Activated naive CD8-positive, alpha-beta T cell treated with anti-CD3 and anti-CD28 coated beads, Interleukin-2, amount 10 ng/mL, durations not matched to agents 7 days and 5 days (primary cell): Measurements from ENCODE around the gene IFI27L1. TPM values are rescaled to one million over a fixed set of nuclear protein-coding genes. Genes with fewer than 3 reads are reported as not detected.
A peak's percentile ranks its signal among the peaks of the same experiment; 100 is the strongest.

ENCODE experiments used
- ATAC-seq: fragments of 150-1000 bp; cut with Tn5 transposase; one replicate; pipeline ENCODE4 v1.10.0; 2021; ENCODE audit warnings: low read depth, moderate library complexity
- POLR2A ChIA-PET: fragments of 350-600 bp; sonication (Branson Sonifier 250); formaldehyde crosslinking; loops from one replicate; lab custom pipeline; 2021; ENCODE audit warnings: antibody characterized with exemption; lab: Charles Lee
- DNase-seq: peaks from one replicate; pipeline ENCODE4 v3.0.0; 2021
- H3K27ac Mint-ChIP-seq: one replicate; pipeline ENCODE4 v1.8.0; 2022; ENCODE audit warnings: mild to moderate bottlenecking, mixed read lengths
- H3K27me3 Mint-ChIP-seq: one replicate; pipeline ENCODE4 v1.8.0; 2022; ENCODE audit warnings: mild to moderate bottlenecking, moderate library complexity, mixed read lengths
- H3K36me3 Mint-ChIP-seq: one replicate; pipeline ENCODE4 v1.8.0; 2021; ENCODE audit warnings: mild to moderate bottlenecking, mixed read lengths
- H3K4me1 Mint-ChIP-seq: one replicate; pipeline ENCODE4 v1.8.0; 2021; ENCODE audit warnings: mixed read lengths
- H3K4me3 Mint-ChIP-seq: one replicate; pipeline ENCODE4 v1.8.0; 2022; ENCODE audit warnings: mild to moderate bottlenecking, moderate library complexity, mixed read lengths
- H3K9me3 Mint-ChIP-seq: one replicate; pipeline ENCODE4 v1.8.0; 2021; ENCODE audit warnings: mixed read lengths
- total RNA-seq, 2 experiments: library from RNA; stranded (reverse); gene quantifications; one replicate each; pipeline ENCODE4 v1.2.3, GENCODE V29; 2021

The IFI27L1 gene
- total RNA-seq, 2 experiments from 2014 or later = 36.1 to 39.8 TPM

- ATAC-seq = no peak
- no peak for DNase-seq
- Mint-ChIP-seq H3K27me3 (peaks cover 13% of the 10 kb centered on the region), H3K4me1 (peaks cover 11% of the 10 kb centered on the region), H3K27ac (no peak overlapping the region), H3K4me3 (no peak overlapping the region), H3K36me3 (no peaks in the 10 kb centered on the region), H3K9me3 (peaks cover 2% of the 10 kb centered on the region)
- POLR2A ChIA-PET = interaction anchor here (1.5 kb wide), 1 partner anchor 13 kb away, joined by 3 read pairs; no protein-coding TSS in a partner anchor
Measured at GRCh38 chr14:94126800-94127199, 45.7 kb downstream of the IFI27L1 start.

- POLR2A ChIA-PET = interaction anchor here (1.5 to 2.0 kb wide), 2 partner anchors 8 to 13 kb away, joined by 3 to 5 read pairs; no protein-coding TSS in a partner anchor
- no peak for DNase-seq
Measured at GRCh38 chr14:94127330-94127729, 46.2 kb downstream of the IFI27L1 start.

GRCh38 chr14:94128216-94128839 is 47.2 kb downstream of the IFI27L1 start:
- H3K4me1 Mint-ChIP-seq = peaks cover 13% of the 10 kb centered on the region
- H3K4me3 Mint-ChIP-seq = peak overlapping the region; percentile 95
- POLR2A ChIA-PET = interaction anchor here (1.3 to 2.1 kb wide), 5 partner anchors 9 to 93 kb away, joined by 3 to 11 read pairs (median 5); partner anchors contain the start of genes DDX24, IFI27 and IFI27L1
- H3K36me3 Mint-ChIP-seq = no peaks in the 10 kb centered on the region
- H3K27me3 Mint-ChIP-seq = peaks cover 22% of the 10 kb centered on the region
- H3K9me3 Mint-ChIP-seq = no peaks in the 10 kb centered on the region
- no peak for DNase-seq
- H3K27ac Mint-ChIP-seq = peak overlapping the region; percentile 92
- ATAC-seq = no peak

More at GRCh38 chr14:94127330-94127729, 46.2 kb downstream of the IFI27L1 start:
- Mint-ChIP-seq H3K9me3 (peaks cover 2% of the 10 kb centered on the region), H3K27ac (no peak overlapping the region), H3K27me3 (peaks cover 17% of the 10 kb centered on the region), H3K4me3 (no peak overlapping the region), H3K36me3 (no peaks in the 10 kb centered on the region), H3K4me1 (peaks cover 13% of the 10 kb centered on the region)
- ATAC-seq = no peak

- no peaks in the 10 kb centered on the region for H3K9me3 Mint-ChIP-seq
- H3K36me3 Mint-ChIP-seq = no peaks in the 10 kb centered on the region
- H3K4me3 Mint-ChIP-seq = peak within 1 kb of the TSS; percentile 95
- H3K27me3 Mint-ChIP-seq = peaks cover 23% of the 10 kb centered on the region
- DNase-seq (peak; percentile 69), ATAC-seq (peak; percentile 97)
- peak within 1 kb of the TSS; percentile 92 for H3K27ac Mint-ChIP-seq
- H3K4me1 Mint-ChIP-seq = peaks cover 13% of the 10 kb centered on the region
- POLR2A ChIA-PET = interaction anchor here (0.6 to 2.1 kb wide), 8 partner anchors 10 to 177 kb away, joined by 3 to 11 read pairs (median 4); partner anchors contain the start of genes DDX24, IFI27 and IFI27L1
Measured at GRCh38 chr14:94129111-94129757, 48.1 kb downstream of the IFI27L1 start, which contains the start of gene IFI27L2. Gene IFI27L2, minus strand, starts transcription at chr14:94129604. Its CDS starts 40 bp downstream, at chr14:94129564.

DNA sequence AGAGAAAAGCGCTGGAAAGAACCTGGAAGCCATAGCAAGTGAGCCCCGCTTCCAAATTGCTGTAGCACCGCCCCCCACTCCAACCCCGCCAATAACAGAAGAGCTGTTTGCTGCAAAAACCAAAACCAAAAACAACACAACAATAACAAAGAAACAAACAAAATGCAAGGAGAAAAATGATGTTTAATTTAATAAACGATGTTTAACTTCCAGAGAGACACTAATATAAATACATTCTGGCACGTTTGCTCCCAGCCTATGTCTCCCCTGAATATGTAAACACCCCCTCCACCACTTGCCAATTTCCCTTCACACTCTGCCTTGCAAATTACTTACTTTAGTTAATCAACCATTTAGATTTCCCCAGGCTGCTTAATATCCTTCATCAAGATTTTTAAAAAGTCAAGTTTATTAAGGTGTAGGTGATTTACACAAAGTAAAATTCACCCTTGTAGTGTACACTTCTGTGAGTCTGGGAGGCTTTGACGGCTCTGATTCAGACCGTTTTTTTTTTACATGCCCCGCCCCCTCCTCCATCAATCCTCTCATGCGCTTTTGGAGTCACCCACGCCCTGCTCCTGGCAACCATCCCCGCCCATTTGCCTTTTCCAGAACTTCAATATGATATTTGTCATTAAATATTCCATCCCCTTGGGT is 48.8 kb downstream of the IFI27L1 start:
- Mint-ChIP-seq H3K4me1 (peaks cover 13% of the 10 kb centered on the region), H3K9me3 (no peaks in the 10 kb centered on the region), H3K36me3 (no peaks in the 10 kb centered on the region), H3K4me3 (peak overlapping the region; percentile 95), H3K27me3 (peaks cover 27% of the 10 kb centered on the region), H3K27ac (peak overlapping the region; percentile 50)
- no peak for DNase-seq
- ATAC-seq = no peak
- POLR2A ChIA-PET = interaction anchor here (0.9 to 2.1 kb wide), 3 partner anchors 13 to 49 kb away, joined by 3 to 11 read pairs (median 4); partner anchors contain the start of genes DDX24, IFI27 and IFI27L1

- H3K4me1 Mint-ChIP-seq = peaks cover 17% of the 10 kb centered on the region
- ATAC-seq = no peak
- H3K36me3 Mint-ChIP-seq = no peaks in the 10 kb centered on the region
- POLR2A ChIA-PET = interaction anchor here (0.8 to 1.0 kb wide), 2 partner anchors 22 to 48 kb away, joined by 3 read pairs; partner anchors contain the start of gene IFI27
- no peak overlapping the region for H3K4me3 Mint-ChIP-seq
- H3K27ac Mint-ChIP-seq = no peak overlapping the region
- DNase-seq = no peak
- H3K27me3 Mint-ChIP-seq = peaks cover 34% of the 10 kb centered on the region
- peaks cover 5% of the 10 kb centered on the region for H3K9me3 Mint-ChIP-seq
Measured at GRCh38 chr14:94132285-94132887, 51.3 kb downstream of the IFI27L1 start.

DNA sequence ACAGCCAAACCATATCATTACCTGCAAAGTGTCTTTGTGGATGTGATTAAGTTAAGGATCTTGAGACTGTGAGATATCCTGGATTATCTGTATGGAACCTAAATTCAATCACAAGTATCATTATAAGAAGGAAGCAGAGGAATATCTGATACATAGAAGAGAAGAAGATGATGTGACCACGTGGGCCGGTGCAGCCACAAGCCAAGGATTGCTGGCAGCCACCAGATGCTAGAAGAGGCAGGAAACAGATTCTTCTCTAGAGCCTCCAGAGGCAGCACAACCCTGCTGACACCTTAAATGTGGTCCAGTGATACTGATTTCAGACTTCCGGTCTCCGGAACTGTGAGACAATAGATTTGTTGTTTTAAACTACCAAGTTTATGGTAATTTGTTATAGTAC is 54.4 kb downstream of the IFI27L1 start:
- Mint-ChIP-seq H3K9me3 (peaks cover 5% of the 10 kb centered on the region), H3K4me3 (no peak overlapping the region), H3K27me3 (peaks cover 31% of the 10 kb centered on the region), H3K36me3 (no peaks in the 10 kb centered on the region), H3K4me1 (peaks cover 6% of the 10 kb centered on the region), H3K27ac (no peak overlapping the region)
- ATAC-seq = no peak
- POLR2A ChIA-PET = no interaction called here
- no peak for DNase-seq

- Mint-ChIP-seq H3K27ac (no peak overlapping the region), H3K36me3 (no peaks in the 10 kb centered on the region), H3K9me3 (peaks cover 5% of the 10 kb centered on the region), H3K4me1 (peaks cover 6% of the 10 kb centered on the region), H3K4me3 (no peak overlapping the region), H3K27me3 (peaks cover 23% of the 10 kb centered on the region)
- DNase-seq (peak; percentile 87), ATAC-seq (peak; percentile 89)
- POLR2A ChIA-PET = interaction anchor here (1.0 kb wide), 1 partner anchor 100 kb away, joined by 7 read pairs; no protein-coding TSS in a partner anchor
Measured at GRCh38 chr14:94136575-94137331, 55.6 kb downstream of the IFI27L1 start.

- Mint-ChIP-seq H3K27ac (no peak overlapping the region), H3K36me3 (no peaks in the 10 kb centered on the region), H3K9me3 (peaks cover 5% of the 10 kb centered on the region), H3K27me3 (peaks cover 15% of the 10 kb centered on the region), H3K4me1 (peaks cover 4% of the 10 kb centered on the region), H3K4me3 (no peak overlapping the region)
- POLR2A ChIA-PET = no interaction called here
- DNase-seq (no peak), ATAC-seq (no peak)
Measured at GRCh38 chr14:94138251-94138650, 57.1 kb downstream of the IFI27L1 start.

DNA sequence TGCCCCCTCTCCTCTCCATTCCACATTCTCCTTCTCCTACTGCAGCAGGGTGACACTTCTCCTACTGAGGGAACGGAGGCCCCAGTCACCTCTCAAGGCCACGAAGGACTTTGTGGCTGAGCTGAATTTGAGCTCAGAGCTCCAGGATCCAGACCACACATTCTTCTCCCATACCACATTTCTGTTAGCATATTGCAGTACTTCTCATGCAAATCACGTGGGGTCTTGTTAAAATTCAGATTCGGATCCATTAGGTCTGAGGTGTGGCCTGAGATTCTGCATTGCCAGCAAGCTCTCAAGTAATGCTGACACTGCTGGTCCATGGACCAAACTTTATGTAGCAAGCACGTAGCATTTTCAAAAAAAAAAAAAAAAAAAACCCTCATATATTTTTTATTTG is 57.9 kb downstream of the IFI27L1 start:
- H3K27ac Mint-ChIP-seq = no peak overlapping the region
- POLR2A ChIA-PET = no interaction called here

GRCh38 chr14:94139421-94139820 is 58.3 kb downstream of the IFI27L1 start:
- DNase-seq (no peak), ATAC-seq (no peak)
- Mint-ChIP-seq H3K27ac (no peak overlapping the region), H3K27me3 (peaks cover 12% of the 10 kb centered on the region), H3K36me3 (no peaks in the 10 kb centered on the region), H3K4me1 (peaks cover 5% of the 10 kb centered on the region), H3K4me3 (no peak overlapping the region), H3K9me3 (peaks cover 5% of the 10 kb centered on the region)
- POLR2A ChIA-PET = no interaction called here

More for the DNA sequence above, 57.9 kb downstream of the IFI27L1 start:
- ATAC-seq (no peak), DNase-seq (no peak)
- H3K4me3 Mint-ChIP-seq = no peak overlapping the region
- H3K27me3 Mint-ChIP-seq = peaks cover 12% of the 10 kb centered on the region
- H3K9me3 Mint-ChIP-seq = peaks cover 5% of the 10 kb centered on the region
- H3K4me1 Mint-ChIP-seq = peaks cover 4% of the 10 kb centered on the region
- H3K36me3 Mint-ChIP-seq = no peaks in the 10 kb centered on the region

DNA sequence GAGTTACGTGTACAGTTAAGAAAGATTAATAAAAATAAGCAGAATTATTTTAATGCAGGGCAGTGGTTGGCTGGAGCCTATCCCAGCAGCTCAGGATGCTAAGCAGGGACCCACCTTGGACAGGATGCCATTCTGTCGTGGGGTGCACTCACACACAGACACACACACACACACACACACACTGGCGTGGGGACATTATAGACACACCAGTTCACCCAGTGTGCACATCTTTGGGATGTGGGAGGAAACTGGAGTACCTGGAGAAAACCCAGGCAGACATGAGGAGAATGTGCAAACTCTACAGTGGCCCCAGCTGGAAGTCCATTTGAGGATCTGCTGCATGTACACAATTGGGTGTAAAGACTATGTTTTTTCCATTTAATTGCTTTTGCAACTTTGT is 61.1 kb downstream of the IFI27L1 start:
- no peak overlapping the region for H3K27ac Mint-ChIP-seq
- H3K4me1 Mint-ChIP-seq = peaks cover 14% of the 10 kb centered on the region
- ATAC-seq (no peak), DNase-seq (no peak)
- POLR2A ChIA-PET = no interaction called here
- no peak overlapping the region for H3K4me3 Mint-ChIP-seq
- H3K9me3 Mint-ChIP-seq = no peaks in the 10 kb centered on the region
- no peaks in the 10 kb centered on the region for H3K36me3 Mint-ChIP-seq
- no peaks in the 10 kb centered on the region for H3K27me3 Mint-ChIP-seq
